Nephron (organoid): ENCODE data around the gene TMCO4.
"Not testable (repeated sequence)": the region's sequence is repeated elsewhere in the genome, so short reads cannot be mapped to it uniquely, and the experiment has no call there.

Experiments used
- H3K27ac Mint-ChIP-seq, 3 experiments: 2 replicates each; pipeline ENCODE4 v1.8.0; 2020; ENCODE audit warnings: mixed read lengths in 3 of 3, mild to moderate bottlenecking in 2 of 3, moderate library complexity in 1 of 3
- H3K27me3 Mint-ChIP-seq: 2 replicates; pipeline ENCODE4 v1.8.0; 2021; ENCODE audit warnings: low read depth, mild to moderate bottlenecking, moderate library complexity, mixed read lengths
- H3K36me3 Mint-ChIP-seq: 2 replicates; pipeline ENCODE4 v1.8.0; 2020; ENCODE audit warnings: low read depth, mixed read lengths
- H3K4me1 Mint-ChIP-seq: 2 replicates; pipeline ENCODE4 v1.8.0; 2020; ENCODE audit warnings: mixed read lengths
- H3K4me3 Mint-ChIP-seq, 3 experiments: 2 replicates each; pipeline ENCODE4 v1.8.0; 2020; ENCODE audit warnings: mild to moderate bottlenecking in 3 of 3, mixed read lengths in 3 of 3, moderate library complexity in 2 of 3
- H3K9me3 Mint-ChIP-seq: 2 replicates; pipeline ENCODE4 v1.8.0; 2020; ENCODE audit warnings: mixed read lengths
- CTCF ChIP-seq, 3 experiments: fragments of 200-600 bp; sonication (generic); IDR thresholded peaks; one replicate each; pipeline ENCODE4 v1.5.0; 2021; ENCODE audit warnings: antibody characterized with exemption in 3 of 3; ENCODE audit not compliant: unreplicated experiment in 3 of 3

TMCO4 gene

GRCh38 chr1:19799230-19800075, at the start of gene TMCO4:
TSS of gene TMCO4 (minus strand) at chr1:19799916. CDS start at chr1:19780758, 19,158 bp downstream.
- TF ChIP-seq CTCF (IDR thresholded peaks at IDR 0.05; ENCODE audit: unreplicated experiment in 3 of 3): peak; percentile 21 to 55 (median 37)
- no peaks in the 10 kb centered on the region for H3K9me3 Mint-ChIP-seq
- peaks cover 25% of the 10 kb centered on the region for H3K27me3 Mint-ChIP-seq
- H3K4me1 Mint-ChIP-seq: peaks cover 6% of the 10 kb centered on the region
- peak within 1 kb of the TSS; percentile 80 to 91 (median 86) for H3K4me3 Mint-ChIP-seq
- H3K36me3 Mint-ChIP-seq: peaks cover 3% of the 10 kb centered on the region
- peak within 1 kb of the TSS; percentile 80 to 91 (median 89) for H3K27ac Mint-ChIP-seq

GRCh38 chr1:19849307-19849706, 49.6 kb upstream of the TMCO4 start:
- peaks cover 14% of the 10 kb centered on the region for H3K4me1 Mint-ChIP-seq
- H3K36me3 Mint-ChIP-seq, H3K4me3 Mint-ChIP-seq, H3K9me3 Mint-ChIP-seq, H3K27ac Mint-ChIP-seq, H3K27me3 Mint-ChIP-seq: not testable (repeated sequence)

- H3K27ac Mint-ChIP-seq, H3K9me3 Mint-ChIP-seq, H3K27me3 Mint-ChIP-seq, H3K4me3 Mint-ChIP-seq, H3K36me3 Mint-ChIP-seq: not testable (repeated sequence)
- H3K4me1 Mint-ChIP-seq: peaks cover 14% of the 10 kb centered on the region
These were observed 47.6 kb upstream of the TMCO4 start for GRCh38 chr1:19847334-19847733.

- Mint-ChIP-seq H3K4me1 (peaks cover 14% of the 10 kb centered on the region), H3K36me3 (no peaks in the 10 kb centered on the region), H3K27me3 (no peaks in the 10 kb centered on the region), H3K9me3 (no peaks in the 10 kb centered on the region), H3K4me3 (no peak overlapping the region), H3K27ac (no peak overlapping the region)
- TF ChIP-seq CTCF (IDR thresholded peaks at IDR 0.05; ENCODE audit: unreplicated experiment in 3 of 3): no peak
These were observed 46.6 kb upstream of the TMCO4 start for GRCh38 chr1:19846338-19846737.

- Mint-ChIP-seq H3K4me1 (peaks cover 14% of the 10 kb centered on the region), H3K9me3 (no peaks in the 10 kb centered on the region), H3K4me3 (no peak overlapping the region), H3K27me3 (no peaks in the 10 kb centered on the region), H3K27ac (peak overlapping the region; percentile 83 to 97 (median 92)), H3K36me3 (no peaks in the 10 kb centered on the region)
- no peak for TF ChIP-seq CTCF (IDR thresholded peaks at IDR 0.05; ENCODE audit: unreplicated experiment in 3 of 3)
These were observed 45.8 kb upstream of the TMCO4 start for GRCh38 chr1:19845555-19845954.

- peak overlapping the region; percentile 4 to 16 (median 15) for H3K4me3 Mint-ChIP-seq
- H3K36me3 Mint-ChIP-seq: no peaks in the 10 kb centered on the region
- no peak for TF ChIP-seq CTCF (IDR thresholded peaks at IDR 0.05; ENCODE audit: unreplicated experiment in 3 of 3)
- H3K27me3 Mint-ChIP-seq: no peaks in the 10 kb centered on the region
- no peaks in the 10 kb centered on the region for H3K9me3 Mint-ChIP-seq
- peaks cover 14% of the 10 kb centered on the region for H3K4me1 Mint-ChIP-seq
- H3K27ac Mint-ChIP-seq: peak overlapping the region; percentile 83 to 97 (median 92)
These were observed 45.2 kb upstream of the TMCO4 start for GRCh38 chr1:19844731-19845495.
